BJ (cell line): ENCODE data around the gene TEX261. TPM values are rescaled to one million over a fixed set of nuclear protein-coding genes. Genes with fewer than 3 reads are reported as not detected.
A peak's percentile ranks its signal among the peaks of the same experiment; 100 is the strongest.

ENCODE experiments used
- CTCF ChIA-PET: fragments of 350-600 bp; formaldehyde crosslinking; extraction: SDS; loops from one replicate; lab custom pipeline; 2021; ENCODE audit warnings: antibody characterized with exemption, inconsistent platforms; lab: Yijun Ruan, JAX
- POLR2A ChIA-PET: fragments of 300-600 bp; sonication (Branson Sonifier 250); formaldehyde crosslinking; extraction: SDS; loops from one replicate; lab custom pipeline; 2021; ENCODE audit warnings: antibody characterized with exemption; lab: Charles Lee
- DNase-seq: peaks from one replicate; pipeline ENCODE4 v3.0.0-alpha.2; 2011; ENCODE audit warnings: low read depth
- H3K27me3 ChIP-seq: 2 replicates; pipeline ENCODE4 v1.6.0; 2011; ENCODE audit warnings: low read length; ENCODE audit not compliant: control insufficient read depth, insufficient read depth
- H3K36me3 ChIP-seq: 2 replicates; pipeline ENCODE4 v1.5.1; 2011; ENCODE audit warnings: low read length; ENCODE audit not compliant: control insufficient read depth, insufficient read depth
- H3K4me3 ChIP-seq: 2 replicates; pipeline ENCODE4 v1.5.1; 2011; ENCODE audit warnings: low read depth, mild to moderate bottlenecking, control low read depth, low read length
- polyA plus RNA-seq: library from polyadenylated mRNA; depleted of rRNA; stranded (reverse); fragments of >200 nt; gene quantifications from 2 replicates; pipeline ENCODE4 v1.2.3, GENCODE V29; 2011
- TF ChIP-seq, protein P1 (sequence below): IDR thresholded peaks from 2 replicates; pipeline ENCODE4 v1.5.1; 2011; ENCODE audit warnings: low read depth, mild to moderate bottlenecking, control low read depth, inconsistent platforms, low read length, moderate library complexity; ENCODE audit not compliant: insufficient read depth

Gene TEX261
- polyA plus RNA-seq, 1 experiment = 83.2 TPM

DNA sequence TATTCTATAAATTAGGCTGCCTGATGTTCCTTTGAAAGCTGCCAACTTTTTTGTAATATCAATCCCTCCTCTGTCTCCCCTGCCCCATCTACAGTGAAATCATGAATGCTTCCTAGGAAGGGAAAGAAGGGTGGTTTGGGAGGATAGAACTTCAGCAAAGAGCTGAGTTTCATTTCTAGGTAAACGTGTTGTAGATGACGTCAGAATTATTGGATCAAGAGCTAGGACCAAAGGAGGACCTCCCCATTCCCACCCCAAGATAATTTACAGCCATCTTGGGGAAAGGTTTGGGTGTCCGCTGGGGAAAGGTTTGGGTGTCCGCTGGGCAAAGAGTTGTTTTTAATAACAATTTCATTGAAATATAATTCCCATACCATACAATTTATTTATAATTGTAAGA is 27.5 kb downstream of the TEX261 start:
- no peak overlapping the region for H3K4me3 ChIP-seq
- no peaks in the 10 kb centered on the region for H3K36me3 ChIP-seq
- TF ChIP-seq, protein P1, sequence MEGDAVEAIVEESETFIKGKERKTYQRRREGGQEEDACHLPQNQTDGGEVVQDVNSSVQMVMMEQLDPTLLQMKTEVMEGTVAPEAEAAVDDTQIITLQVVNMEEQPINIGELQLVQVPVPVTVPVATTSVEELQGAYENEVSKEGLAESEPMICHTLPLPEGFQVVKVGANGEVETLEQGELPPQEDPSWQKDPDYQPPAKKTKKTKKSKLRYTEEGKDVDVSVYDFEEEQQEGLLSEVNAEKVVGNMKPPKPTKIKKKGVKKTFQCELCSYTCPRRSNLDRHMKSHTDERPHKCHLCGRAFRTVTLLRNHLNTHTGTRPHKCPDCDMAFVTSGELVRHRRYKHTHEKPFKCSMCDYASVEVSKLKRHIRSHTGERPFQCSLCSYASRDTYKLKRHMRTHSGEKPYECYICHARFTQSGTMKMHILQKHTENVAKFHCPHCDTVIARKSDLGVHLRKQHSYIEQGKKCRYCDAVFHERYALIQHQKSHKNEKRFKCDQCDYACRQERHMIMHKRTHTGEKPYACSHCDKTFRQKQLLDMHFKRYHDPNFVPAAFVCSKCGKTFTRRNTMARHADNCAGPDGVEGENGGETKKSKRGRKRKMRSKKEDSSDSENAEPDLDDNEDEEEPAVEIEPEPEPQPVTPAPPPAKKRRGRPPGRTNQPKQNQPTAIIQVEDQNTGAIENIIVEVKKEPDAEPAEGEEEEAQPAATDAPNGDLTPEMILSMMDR = no peak
- no peak for DNase-seq
- CTCF ChIA-PET = interaction anchor here (1.8 to 6.3 kb wide), 4 partner anchors 11 to 96 kb away, joined by 6 to 46 read pairs (median 26); partner anchors contain the start of gene ANKRD53
- POLR2A ChIA-PET = no interaction called here
- H3K27me3 ChIP-seq = peaks cover 1% of the 10 kb centered on the region; the same call in 1 of the 2 replicates

DNA sequence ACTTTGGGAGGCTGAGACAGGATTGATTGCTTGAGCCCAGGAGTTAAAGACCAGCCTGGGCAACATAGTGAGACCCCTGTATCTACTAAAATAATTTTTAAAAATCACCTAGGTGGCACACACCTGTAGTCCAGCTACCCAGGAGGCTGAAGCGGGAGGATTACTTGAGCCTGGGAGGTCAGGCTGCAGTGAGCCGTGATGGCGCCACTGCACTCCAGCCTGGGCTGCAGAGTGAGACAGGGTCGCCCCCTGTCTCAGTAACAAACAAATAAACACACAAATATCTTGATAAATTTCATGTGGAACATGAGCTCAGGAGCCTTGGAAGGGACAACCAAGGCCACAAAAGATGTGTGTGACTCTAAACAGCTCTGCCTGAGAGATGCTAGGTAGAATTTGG is 28.0 kb downstream of the TEX261 start:
- Histone ChIP-seq H3K4me3 (no peak overlapping the region), H3K27me3 (peaks cover 1% of the 10 kb centered on the region; the same call in 1 of the 2 replicates), H3K36me3 (no peaks in the 10 kb centered on the region)
- POLR2A ChIA-PET = no interaction called here
- no peak for DNase-seq
- TF ChIP-seq, protein P1 = no peak
- CTCF ChIA-PET = interaction anchor here (0.7 to 6.3 kb wide), 6 partner anchors 12 to 95 kb away, joined by 3 to 46 read pairs (median 16); partner anchors contain the start of gene ANKRD53

DNA sequence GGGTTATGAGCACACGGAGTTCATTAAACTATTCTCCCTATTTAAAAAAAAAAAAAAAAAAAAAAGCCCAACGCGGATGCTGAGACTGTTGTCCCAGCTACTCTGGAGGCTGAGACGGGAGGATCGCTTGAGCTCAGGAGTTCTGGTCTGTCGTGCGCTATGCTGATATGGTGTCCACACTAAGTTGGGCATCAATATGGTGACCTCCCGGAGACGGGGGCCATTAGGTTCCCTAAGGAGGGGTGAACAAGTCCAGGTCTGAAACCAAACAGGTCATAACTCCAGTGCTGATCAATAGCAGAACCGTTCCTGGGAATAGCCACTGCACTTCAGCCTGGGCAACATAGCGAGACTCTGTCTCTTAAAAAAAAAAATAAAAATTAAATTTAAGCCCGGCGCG is 29.2 kb downstream of the TEX261 start:
- no peaks in the 10 kb centered on the region for H3K36me3 ChIP-seq
- H3K27me3 ChIP-seq = peaks cover 1% of the 10 kb centered on the region; the same call in 1 of the 2 replicates
- TF ChIP-seq, protein P1 = no peak
- ChIA-PET POLR2A (no interaction called here), CTCF (interaction anchor here (0.6 to 6.3 kb wide), 12 partner anchors 9 to 1095 kb away, joined by 3 to 46 read pairs (median 7); partner anchors contain the start of gene ANKRD53)
- DNase-seq = no peak
- H3K4me3 ChIP-seq = no peak overlapping the region; the same call in 1 of the 2 replicates

DNA sequence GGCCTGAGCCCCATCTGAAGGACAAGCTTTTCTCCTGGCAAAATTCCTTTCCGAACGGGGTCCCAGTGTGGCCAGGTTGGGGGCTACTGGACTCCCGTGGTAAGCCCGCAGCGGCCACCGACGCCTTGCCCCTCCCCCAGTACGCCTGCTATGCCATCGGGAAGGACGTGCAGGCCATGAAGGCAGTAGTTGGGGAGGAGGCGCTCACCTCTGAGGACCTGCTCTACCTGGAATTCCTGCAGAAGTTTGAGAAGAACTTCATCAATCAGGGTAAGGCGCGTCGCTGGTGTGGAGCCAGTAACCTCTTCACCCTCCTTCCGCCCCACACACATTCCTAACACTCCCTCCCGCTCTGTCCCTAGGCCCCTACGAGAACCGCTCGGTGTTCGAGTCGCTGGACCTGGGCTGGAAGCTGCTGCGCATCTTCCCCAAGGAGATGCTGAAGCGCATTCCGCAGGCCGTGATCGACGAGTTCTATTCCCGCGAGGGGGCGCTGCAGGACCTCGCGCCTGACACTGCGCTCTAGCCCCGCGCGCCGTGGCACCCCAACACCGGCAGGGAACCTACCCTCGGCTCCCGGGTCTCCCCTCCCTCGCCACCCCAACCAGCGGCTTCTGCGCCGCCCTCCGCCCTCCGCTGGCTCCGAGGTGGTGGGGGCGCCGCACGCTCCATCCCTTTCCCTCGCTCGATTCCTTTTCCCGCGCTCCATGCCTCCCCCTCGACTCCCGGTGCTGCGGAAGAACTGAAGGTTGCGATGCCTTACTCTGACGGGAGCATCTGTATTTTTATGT is 29.9 kb downstream of the TEX261 start:
- no peak for DNase-seq
- CTCF ChIA-PET = interaction anchor here (0.7 to 6.3 kb wide), 17 partner anchors 9 to 188 kb away, joined by 3 to 46 read pairs (median 5); partner anchors contain the start of genes ANKRD53 and NAGK
- H3K36me3 ChIP-seq = no peaks in the 10 kb centered on the region
- POLR2A ChIA-PET = no interaction called here
- H3K4me3 ChIP-seq = peak overlapping the region; percentile 37
- TF ChIP-seq, protein P1 = peak; percentile 83
- peaks cover 1% of the 10 kb centered on the region; the same call in 1 of the 2 replicates for H3K27me3 ChIP-seq

DNA sequence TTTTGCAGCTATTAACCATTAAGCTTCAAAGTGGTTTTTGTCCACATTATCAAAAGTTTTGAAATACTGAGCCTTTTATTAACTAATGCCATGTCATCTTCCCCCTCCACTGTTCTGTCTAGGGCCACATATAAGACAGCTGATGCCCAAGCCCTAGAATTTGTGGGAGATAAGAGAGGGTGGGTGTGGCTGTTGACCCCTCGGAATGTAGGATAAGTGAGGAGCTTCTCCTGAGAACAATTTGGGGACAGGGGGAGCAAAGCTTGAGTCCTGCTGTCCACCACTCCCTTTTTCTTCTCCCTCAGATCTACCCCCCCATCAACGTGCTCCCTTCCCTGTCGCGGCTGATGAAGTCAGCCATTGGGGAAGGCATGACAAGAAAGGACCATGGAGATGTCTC is 30.5 kb downstream of the TEX261 start:
- CTCF ChIA-PET = interaction anchor here (0.7 to 6.3 kb wide), 14 partner anchors 9 to 107 kb away, joined by 3 to 46 read pairs (median 6); partner anchors contain the start of genes ANKRD53 and NAGK
- POLR2A ChIA-PET = no interaction called here
- Histone ChIP-seq H3K27me3 (peaks cover 1% of the 10 kb centered on the region; the same call in 1 of the 2 replicates), H3K36me3 (no peaks in the 10 kb centered on the region), H3K4me3 (no peak overlapping the region)
- TF ChIP-seq, protein P1 = no peak
- no peak for DNase-seq
